GF-D8 (cell line): Measurements from ENCODE around the gene GAL.

Experiments
- DNase-seq: peaks from one replicate; lab custom pipeline; 2025; lab: John Stamatoyannopoulos, UW

GAL gene

GRCh38 chr11:68682531-68682961, 1.8 kb upstream of the GAL start:
- DNase-seq, result no peak

GRCh38 chr11:68683121-68683520, 1.2 kb upstream of the GAL start:
- DNase-seq, result no peak

DNA sequence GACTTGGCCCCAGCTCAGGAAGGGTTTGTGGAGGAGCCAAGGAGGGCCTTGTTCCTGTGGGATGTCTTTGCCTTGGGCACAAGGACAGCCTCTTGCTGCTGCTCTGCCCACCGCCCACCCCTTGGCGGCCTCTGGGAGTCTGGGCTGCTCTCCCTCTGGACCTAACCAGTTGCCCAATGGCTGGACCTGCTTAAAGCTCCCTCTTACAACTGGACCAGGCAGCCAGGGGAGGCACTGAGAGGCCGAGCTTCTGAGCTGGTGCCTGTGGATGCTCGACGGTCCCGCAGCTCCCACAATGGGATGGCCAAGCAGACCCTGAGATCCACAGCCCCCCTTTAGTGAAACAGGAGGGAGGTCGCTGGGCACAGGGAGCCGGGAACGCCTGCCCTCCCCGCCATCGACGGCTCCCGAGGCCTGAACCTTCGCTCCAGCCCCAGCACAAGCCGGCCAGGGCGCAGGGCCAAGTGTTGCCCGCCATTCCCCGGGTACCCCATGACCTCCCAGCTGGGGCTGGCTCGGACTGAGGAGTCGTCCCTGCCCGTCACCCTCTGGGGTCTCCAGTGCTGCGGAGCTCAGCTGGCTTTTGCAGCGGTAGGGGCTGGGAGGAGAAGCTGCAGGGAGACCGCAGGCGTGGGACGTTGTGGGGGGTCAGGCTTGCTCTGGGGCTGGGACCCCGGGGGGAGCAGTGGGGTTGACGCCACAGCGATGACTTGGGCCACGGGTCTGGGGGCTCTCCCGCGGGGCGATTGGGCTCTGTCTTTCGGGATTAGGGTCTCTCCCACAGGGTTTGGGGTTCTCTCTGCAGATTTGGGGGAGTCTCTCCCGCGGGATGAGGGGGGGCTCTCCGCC, 584 bp upstream of the GAL start:
- no peak for DNase-seq

GRCh38 chr11:68685656-68686380, 1.5 kb downstream of the GAL start:
- DNase-seq, result no peak

DNA sequence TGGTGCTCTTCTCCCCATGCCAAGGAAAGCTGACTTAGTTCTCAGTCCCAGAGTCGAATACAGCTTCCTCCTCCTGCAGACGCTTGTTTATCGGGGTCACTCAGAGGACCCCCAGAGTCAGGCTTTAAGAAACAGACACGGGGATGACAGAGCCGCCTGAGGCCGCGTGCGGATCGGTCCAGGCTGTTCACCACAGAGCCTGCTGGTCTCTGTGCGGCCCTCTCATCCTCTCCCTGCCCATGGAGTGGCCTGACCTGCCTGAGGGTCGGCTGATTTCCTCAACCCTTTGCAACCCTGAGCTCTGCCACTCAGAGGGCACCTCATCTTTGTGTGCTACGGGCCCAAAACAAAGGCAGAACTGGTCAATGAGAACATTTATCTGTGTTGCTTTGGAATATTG, 2.1 kb downstream of the GAL start:
- DNase-seq, result no peak

DNA sequence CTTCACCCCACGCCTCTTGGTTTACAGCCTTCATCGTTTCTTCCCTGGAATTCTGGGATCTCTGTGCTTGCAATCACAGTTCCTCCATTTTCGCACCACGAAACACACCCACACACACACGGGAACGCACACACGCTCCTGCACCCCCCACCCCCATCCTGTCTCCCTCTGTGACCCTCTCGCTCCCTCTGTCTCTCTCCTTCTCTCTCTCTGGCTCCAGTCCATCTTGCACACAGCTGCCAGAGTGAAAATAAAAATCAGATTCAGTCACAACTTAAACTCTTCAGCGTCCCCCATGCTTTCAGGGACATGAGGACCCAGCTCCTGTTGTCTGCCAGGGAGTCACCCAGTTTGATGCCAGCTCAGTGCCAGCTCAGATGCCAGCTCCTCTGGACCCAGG, 3.0 kb downstream of the GAL start:
- no peak for DNase-seq

DNA sequence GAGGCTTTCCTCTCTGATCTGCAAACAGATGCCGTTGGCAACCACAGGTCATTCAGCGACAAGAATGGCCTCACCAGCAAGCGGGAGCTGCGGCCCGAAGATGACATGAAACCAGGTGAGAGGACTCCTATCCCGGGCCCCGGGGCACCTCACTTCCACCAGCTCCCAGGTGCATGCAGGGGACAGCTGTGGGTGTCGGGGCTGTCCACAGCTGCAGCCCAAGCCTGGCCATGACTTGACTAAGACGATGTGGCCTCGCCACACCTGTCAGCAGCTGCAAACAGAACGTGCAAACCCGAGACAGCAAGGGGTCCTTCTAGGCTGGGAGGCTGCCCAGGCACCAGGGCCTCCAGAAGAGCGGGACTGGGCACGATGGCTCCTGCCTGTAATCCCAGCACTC, 3.6 kb downstream of the GAL start:
- DNase-seq, result no peak

GRCh38 chr11:68688881-68689280, 4.5 kb downstream of the GAL start:
- DNase-seq, result no peak

DNA sequence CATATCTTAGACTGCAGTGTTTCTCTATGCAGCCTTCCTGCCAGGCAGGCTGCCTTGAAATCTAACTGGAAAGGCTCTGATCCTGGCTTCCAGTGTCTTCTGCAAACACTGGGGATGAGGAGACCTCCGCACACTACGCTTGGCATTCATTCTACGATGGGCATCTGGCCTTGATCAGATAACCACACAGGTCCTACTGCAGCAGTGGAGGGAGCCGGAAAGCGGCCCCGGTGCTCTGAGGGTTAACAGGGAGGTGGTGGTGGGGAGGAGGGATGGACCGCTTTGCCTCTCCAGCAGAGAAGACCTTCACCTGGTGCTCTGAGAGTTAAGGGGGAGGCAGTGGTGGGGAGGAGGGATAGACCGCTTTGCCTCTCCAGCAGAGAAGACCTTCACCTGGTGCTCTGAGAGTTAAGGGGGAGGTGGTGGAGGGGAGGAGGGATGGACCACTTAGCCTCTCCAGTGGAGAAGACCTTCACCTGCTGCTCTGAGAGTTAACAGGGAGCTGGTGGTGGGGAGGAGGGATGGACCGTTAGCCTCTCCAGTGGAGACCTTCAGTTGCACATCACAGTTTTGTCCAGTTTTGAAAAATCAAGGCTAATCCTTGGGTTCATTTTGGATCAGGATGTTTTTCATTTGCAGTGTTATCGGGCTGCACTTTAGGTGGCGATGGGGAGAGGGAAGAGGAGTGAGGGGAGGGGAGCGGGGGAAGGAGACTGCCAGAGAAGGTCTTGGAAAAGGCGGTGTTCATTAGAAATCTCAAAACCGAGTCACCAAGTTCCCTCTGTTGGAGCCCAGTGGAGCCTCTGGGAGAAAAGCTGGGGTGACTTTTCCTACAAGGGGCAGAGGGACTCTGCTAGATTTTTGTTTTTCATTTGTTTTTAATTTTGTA, 5.6 kb downstream of the GAL start:
- DNase-seq, result no peak

DNA sequence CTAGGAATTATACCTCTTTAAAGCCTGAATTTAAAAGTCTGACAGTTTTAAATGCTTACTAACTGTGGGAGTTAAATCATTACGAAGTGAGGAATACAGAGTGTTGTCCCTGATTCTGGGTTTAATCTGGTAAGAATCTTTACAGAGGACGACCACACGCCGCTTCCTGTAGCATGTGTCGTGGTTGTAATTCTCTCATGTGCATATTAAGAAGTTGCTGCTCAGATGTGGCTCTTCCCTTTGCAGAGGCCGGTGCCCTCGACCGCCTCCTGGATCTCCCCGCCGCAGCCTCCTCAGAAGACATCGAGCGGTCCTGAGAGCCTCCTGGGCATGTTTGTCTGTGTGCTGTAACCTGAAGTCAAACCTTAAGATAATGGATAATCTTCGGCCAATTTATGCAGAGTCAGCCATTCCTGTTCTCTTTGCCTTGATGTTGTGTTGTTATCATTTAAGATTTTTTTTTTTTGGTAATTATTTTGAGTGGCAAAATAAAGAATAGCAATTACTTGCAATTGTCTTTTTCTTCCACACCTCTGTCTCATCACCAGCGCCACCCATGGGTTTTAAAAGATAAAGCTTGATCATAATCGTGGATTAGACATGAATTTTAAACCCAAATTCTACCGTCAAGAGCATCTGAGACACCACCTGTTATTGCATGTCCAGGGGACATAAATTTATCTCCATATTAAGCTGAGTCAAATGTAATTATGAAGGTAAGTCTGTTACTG, 6.5 kb downstream of the GAL start:
- no peak for DNase-seq

DNA sequence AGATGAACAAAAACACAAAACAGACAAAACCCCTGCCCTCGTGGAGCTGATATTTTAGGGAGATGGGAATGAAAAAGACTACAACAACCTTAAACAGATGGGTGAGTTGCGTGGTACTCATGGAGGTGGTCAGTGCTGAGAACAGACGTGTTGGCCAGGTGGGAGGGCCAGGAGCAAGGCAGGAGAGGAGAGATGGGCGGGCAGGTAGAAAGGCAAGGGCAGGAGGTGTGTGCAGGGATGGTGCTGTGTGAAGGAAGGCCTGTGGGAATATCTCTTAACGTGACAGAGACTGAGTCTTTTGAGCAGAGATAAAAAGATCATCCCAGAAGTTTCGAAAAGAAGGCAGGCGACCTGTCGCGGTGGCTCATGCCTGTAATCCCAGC, 7.0 kb downstream of the GAL start:
- DNase-seq, result no peak

- no peak for DNase-seq
Measured at GRCh38 chr11:68692115-68692514, 7.8 kb downstream of the GAL start.

DNA sequence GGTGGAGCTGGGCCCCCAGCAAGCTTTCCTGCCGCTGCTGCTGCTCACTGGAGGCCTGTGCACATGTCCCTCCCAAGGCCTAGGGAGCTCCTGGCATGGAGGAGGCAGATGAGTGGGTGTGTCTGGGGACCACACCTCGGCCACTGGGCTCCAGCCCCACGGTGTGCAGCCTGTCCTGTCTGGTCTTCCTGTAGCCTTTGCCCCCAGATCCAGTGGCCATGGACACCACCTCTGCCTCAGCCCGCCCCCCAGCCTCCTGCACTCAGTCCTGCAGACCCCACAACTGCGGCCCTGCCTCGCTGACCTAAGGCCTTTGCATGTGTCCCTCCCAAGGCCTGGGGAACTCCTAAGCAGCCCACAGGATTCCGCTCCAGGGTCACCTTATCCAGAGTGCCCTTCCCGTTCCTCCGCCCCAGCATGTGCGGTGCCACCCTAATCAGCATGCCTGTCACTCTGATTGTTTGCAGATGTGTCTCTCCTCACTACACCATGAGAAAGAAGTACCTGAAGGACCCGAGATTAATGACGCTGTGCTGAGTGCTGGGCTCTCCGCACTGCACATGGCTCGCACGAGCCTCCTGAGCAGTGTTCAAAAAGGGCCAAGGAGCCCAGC, 8.6 kb downstream of the GAL start:
- DNase-seq, result no peak

GRCh38 chr11:68693484-68693882, 9.1 kb downstream of the GAL start:
- DNase-seq, result no peak

GRCh38 chr11:68694431-68695297, 10.3 kb downstream of the GAL start:
- no peak for DNase-seq

DNA sequence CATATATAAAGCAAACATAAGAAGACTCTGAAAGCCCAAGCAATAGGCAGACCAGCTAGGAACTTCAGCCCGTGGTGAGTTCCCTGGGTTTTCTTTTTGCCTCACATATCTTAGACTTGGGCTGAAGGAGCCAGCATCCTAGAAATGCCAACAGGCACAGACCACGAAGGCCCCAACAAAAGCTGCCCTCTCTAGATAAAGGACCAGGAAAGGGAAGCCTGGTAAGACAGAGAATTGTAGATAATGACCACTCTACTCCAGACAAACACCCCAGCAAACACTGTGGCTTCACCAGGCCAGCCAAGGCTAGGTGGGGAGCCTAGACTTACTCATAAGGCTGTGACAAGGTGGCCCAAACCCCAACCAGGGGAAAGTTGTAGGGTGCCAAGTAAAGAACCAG, 11.2 kb downstream of the GAL start:
- no peak for DNase-seq

DNA sequence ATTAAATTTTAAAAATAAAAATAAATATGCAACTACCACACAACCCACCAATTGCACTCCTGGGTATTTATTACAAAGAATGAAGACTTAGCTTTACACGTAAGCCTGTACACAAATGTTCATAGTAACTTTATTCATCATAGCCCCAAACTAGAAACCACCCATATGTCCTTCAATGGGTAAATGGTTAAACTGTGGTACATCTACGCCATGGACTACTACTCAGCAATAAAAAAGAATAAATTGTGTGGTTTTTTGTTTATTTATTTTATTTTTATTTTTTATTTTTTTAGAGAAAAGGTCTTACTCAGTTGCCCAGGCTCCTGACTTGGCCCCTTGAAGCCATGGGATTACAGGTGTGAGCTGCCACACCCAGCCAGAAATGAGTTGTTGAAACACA, 14.6 kb downstream of the GAL start:
- no peak for DNase-seq

GRCh38 chr11:68704887-68705286, 20.5 kb downstream of the GAL start:
- no peak for DNase-seq

DNA sequence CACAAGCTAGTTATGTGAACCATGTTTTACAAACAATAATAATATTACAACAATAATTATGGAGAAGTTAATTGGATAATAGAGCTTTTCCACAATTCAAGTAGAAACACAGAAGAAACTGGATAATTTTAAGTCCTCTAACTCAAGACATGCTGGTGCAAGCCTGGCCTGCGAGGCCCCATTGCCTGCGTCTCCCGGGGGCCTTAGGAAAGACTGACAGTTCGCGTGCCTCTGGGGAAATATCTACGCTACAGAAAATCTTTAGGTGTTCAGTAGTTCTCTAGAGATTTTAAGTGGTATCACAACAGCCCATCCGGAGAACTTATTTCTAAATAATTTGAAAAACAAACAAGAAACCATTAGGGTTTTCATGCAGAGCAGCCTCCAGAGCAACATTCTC, 23.2 kb downstream of the GAL start:
- no peak for DNase-seq

GRCh38 chr11:68709062-68709461, 24.7 kb downstream of the GAL start:
- DNase-seq, result no peak
